ENCODE measurements around the gene PDCD10.

Gene PDCD10

GRCh38 chr3:167750272-167750971, 15.7 kb upstream of the PDCD10 start:
- no peak for DNase-seq (ENCODE audit: low read depth, low spot score)
- Histone ChIP-seq H3K4me1 (ENCODE audit: control insufficient read depth, insufficient read depth, low read length) (no peaks in the 10 kb centered on the region), H3K27me3 (ENCODE audit: control insufficient read depth, insufficient read depth, low read length) (no peaks in the 10 kb centered on the region), H3K36me3 (ENCODE audit: control insufficient read depth, insufficient read depth, low read length) (no peaks in the 10 kb centered on the region), H3K27ac (ENCODE audit: low read length) (no peak overlapping the region), H3K9me3 (ENCODE audit: control insufficient read depth, insufficient read depth, low read length) (no peaks in the 10 kb centered on the region), H3K4me3 (ENCODE audit: low read length) (no peak overlapping the region)
- WGBS (ENCODE audit: insufficient coverage, insufficient read length): 100% methylated on average over 1 of the region's 3 CpGs

DNA sequence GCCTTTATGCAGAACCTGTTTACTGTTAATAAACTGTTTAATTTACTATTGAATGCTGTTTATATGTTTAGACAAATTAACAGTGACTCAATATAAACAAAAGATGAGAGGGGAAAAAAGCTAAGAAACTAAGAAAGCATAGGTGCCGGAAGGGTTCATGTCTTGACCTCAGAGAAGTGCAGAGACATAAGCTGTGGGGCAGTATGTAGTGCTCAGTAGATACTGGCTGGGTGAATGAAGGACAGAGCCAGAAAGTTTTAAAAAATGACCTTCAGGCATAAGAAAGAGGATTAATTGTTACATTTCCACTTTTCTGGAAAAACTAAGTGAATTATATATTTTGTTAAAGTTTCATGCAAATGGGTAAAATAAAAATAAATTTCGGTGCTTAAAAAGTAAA, 15.0 kb upstream of the PDCD10 start:
- H3K36me3 ChIP-seq (ENCODE audit: control insufficient read depth, insufficient read depth, low read length): no peaks in the 10 kb centered on the region
- H3K4me1 ChIP-seq (ENCODE audit: control insufficient read depth, insufficient read depth, low read length): no peaks in the 10 kb centered on the region
- H3K27ac ChIP-seq (ENCODE audit: low read length): no peak overlapping the region
- no peak overlapping the region for H3K4me3 ChIP-seq (ENCODE audit: low read length)
- no peak for DNase-seq (ENCODE audit: low read depth, low spot score)
- no peaks in the 10 kb centered on the region for H3K9me3 ChIP-seq (ENCODE audit: control insufficient read depth, insufficient read depth, low read length)
- H3K27me3 ChIP-seq (ENCODE audit: control insufficient read depth, insufficient read depth, low read length): no peaks in the 10 kb centered on the region
- no CpG with 5 or more reads among the region's 2 CpGs for WGBS (ENCODE audit: insufficient coverage, insufficient read length)

- no peak for DNase-seq (ENCODE audit: low read depth, low spot score)
- Histone ChIP-seq H3K36me3 (ENCODE audit: control insufficient read depth, insufficient read depth, low read length) (no peaks in the 10 kb centered on the region), H3K9me3 (ENCODE audit: control insufficient read depth, insufficient read depth, low read length) (no peaks in the 10 kb centered on the region), H3K4me3 (ENCODE audit: low read length) (no peak overlapping the region), H3K27ac (ENCODE audit: low read length) (no peak overlapping the region), H3K27me3 (ENCODE audit: control insufficient read depth, insufficient read depth, low read length) (no peaks in the 10 kb centered on the region), H3K4me1 (ENCODE audit: control insufficient read depth, insufficient read depth, low read length) (no peaks in the 10 kb centered on the region)
Observed at GRCh38 chr3:167749209-167749608, 14.5 kb upstream of the PDCD10 start.

- H3K4me3 ChIP-seq (ENCODE audit: low read length): no peak overlapping the region
- DNase-seq (ENCODE audit: low read depth, low spot score): no peak
- WGBS (ENCODE audit: insufficient coverage, insufficient read length): no CpG with 5 or more reads among the region's 2 CpGs
- H3K27ac ChIP-seq (ENCODE audit: low read length): no peak overlapping the region
- no peaks in the 10 kb centered on the region for H3K36me3 ChIP-seq (ENCODE audit: control insufficient read depth, insufficient read depth, low read length)
- no peaks in the 10 kb centered on the region for H3K27me3 ChIP-seq (ENCODE audit: control insufficient read depth, insufficient read depth, low read length)
- no peaks in the 10 kb centered on the region for H3K9me3 ChIP-seq (ENCODE audit: control insufficient read depth, insufficient read depth, low read length)
- no peaks in the 10 kb centered on the region for H3K4me1 ChIP-seq (ENCODE audit: control insufficient read depth, insufficient read depth, low read length)
Observed at GRCh38 chr3:167743799-167744198, 9.1 kb upstream of the PDCD10 start.

DNA sequence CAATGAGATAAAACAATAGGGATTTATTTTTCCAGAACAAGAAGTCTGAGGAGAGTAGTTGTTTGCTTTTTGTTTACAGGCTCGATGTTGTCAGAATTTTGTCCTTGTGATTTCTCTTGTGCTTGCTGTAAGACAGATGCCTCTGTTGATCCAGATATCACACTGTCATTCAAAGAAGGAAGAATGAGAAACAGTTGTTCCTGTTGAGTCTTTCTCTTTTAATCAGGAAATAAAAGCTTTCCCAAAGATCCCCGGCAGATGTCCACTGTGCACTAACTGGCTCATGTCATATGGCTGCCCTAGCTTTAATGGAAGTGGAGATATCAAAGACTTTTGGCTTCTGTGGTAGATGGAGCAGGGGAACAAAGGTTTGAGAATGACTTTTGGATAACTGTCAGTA, 7.6 kb upstream of the PDCD10 start:
- Histone ChIP-seq H3K36me3 (ENCODE audit: control insufficient read depth, insufficient read depth, low read length) (no peaks in the 10 kb centered on the region), H3K27me3 (ENCODE audit: control insufficient read depth, insufficient read depth, low read length) (no peaks in the 10 kb centered on the region), H3K27ac (ENCODE audit: low read length) (no peak overlapping the region), H3K9me3 (ENCODE audit: control insufficient read depth, insufficient read depth, low read length) (no peaks in the 10 kb centered on the region), H3K4me3 (ENCODE audit: low read length) (no peak overlapping the region), H3K4me1 (ENCODE audit: control insufficient read depth, insufficient read depth, low read length) (no peaks in the 10 kb centered on the region)
- no CpG with 5 or more reads among the region's 2 CpGs for WGBS (ENCODE audit: insufficient coverage, insufficient read length)
- DNase-seq (ENCODE audit: low read depth, low spot score): no peak

- no peak for DNase-seq (ENCODE audit: low read depth, low spot score)
- Histone ChIP-seq H3K27ac (ENCODE audit: low read length) (no peak overlapping the region), H3K36me3 (ENCODE audit: control insufficient read depth, insufficient read depth, low read length) (no peaks in the 10 kb centered on the region), H3K4me3 (ENCODE audit: low read length) (no peak overlapping the region), H3K27me3 (ENCODE audit: control insufficient read depth, insufficient read depth, low read length) (no peaks in the 10 kb centered on the region), H3K4me1 (ENCODE audit: control insufficient read depth, insufficient read depth, low read length) (no peaks in the 10 kb centered on the region), H3K9me3 (ENCODE audit: control insufficient read depth, insufficient read depth, low read length) (no peaks in the 10 kb centered on the region)
- WGBS (ENCODE audit: insufficient coverage, insufficient read length): no CpG with 5 or more reads among the region's 2 CpGs
Observed at GRCh38 chr3:167740961-167741587, 6.4 kb upstream of the PDCD10 start.

DNA sequence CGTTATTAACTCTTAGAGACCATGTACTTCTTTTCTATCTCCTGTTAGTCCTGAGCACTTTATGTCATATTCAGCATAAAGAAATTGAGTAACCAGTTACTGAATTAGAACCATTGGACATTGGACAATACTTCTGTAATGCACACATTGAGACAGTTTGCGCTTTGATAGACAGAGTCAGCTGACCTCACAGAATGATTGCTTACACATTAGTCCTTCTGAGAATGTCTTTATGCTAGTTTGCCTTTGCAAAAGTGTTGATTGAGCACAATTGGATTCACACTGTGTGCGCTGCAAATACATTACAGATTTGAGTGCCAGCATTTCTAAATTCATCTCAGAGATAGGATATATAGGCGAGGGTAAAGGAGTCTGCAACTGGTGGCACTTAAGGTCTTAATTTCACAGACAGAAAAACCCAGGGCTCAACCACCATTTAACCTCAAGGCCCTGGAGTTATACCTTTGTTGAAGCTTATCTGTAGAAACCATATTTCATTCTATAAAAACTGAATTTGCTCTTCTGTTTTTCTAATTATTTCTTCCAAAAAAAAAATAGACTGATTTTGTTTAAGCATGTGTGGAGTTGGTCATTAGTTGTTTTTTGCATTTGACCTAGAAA, 4.6 kb upstream of the PDCD10 start:
- no peak for DNase-seq (ENCODE audit: low read depth, low spot score)
- H3K27me3 ChIP-seq (ENCODE audit: control insufficient read depth, insufficient read depth, low read length): no peaks in the 10 kb centered on the region
- no CpG with 5 or more reads among the region's 4 CpGs for WGBS (ENCODE audit: insufficient coverage, insufficient read length)
- H3K36me3 ChIP-seq (ENCODE audit: control insufficient read depth, insufficient read depth, low read length): no peaks in the 10 kb centered on the region
- H3K4me1 ChIP-seq (ENCODE audit: control insufficient read depth, insufficient read depth, low read length): no peaks in the 10 kb centered on the region
- H3K9me3 ChIP-seq (ENCODE audit: control insufficient read depth, insufficient read depth, low read length): no peaks in the 10 kb centered on the region
- no peak overlapping the region for H3K4me3 ChIP-seq (ENCODE audit: low read length)
- no peak overlapping the region for H3K27ac ChIP-seq (ENCODE audit: low read length)

GRCh38 chr3:167738037-167738436, 3.3 kb upstream of the PDCD10 start:
- no peak for DNase-seq (ENCODE audit: low read depth, low spot score)
- H3K4me1 ChIP-seq (ENCODE audit: control insufficient read depth, insufficient read depth, low read length): no peaks in the 10 kb centered on the region
- H3K4me3 ChIP-seq (ENCODE audit: low read length): no peak overlapping the region
- H3K9me3 ChIP-seq (ENCODE audit: control insufficient read depth, insufficient read depth, low read length): no peaks in the 10 kb centered on the region
- no peaks in the 10 kb centered on the region for H3K27me3 ChIP-seq (ENCODE audit: control insufficient read depth, insufficient read depth, low read length)
- no peak overlapping the region for H3K27ac ChIP-seq (ENCODE audit: low read length)
- H3K36me3 ChIP-seq (ENCODE audit: control insufficient read depth, insufficient read depth, low read length): no peaks in the 10 kb centered on the region
- WGBS (ENCODE audit: insufficient coverage, insufficient read length): no CpG with 5 or more reads among the region's 2 CpGs

GRCh38 chr3:167736997-167737396, 2.3 kb upstream of the PDCD10 start:
- Histone ChIP-seq H3K4me1 (ENCODE audit: control insufficient read depth, insufficient read depth, low read length) (no peaks in the 10 kb centered on the region), H3K9me3 (ENCODE audit: control insufficient read depth, insufficient read depth, low read length) (no peaks in the 10 kb centered on the region), H3K4me3 (ENCODE audit: low read length) (no peak overlapping the region), H3K36me3 (ENCODE audit: control insufficient read depth, insufficient read depth, low read length) (no peaks in the 10 kb centered on the region), H3K27ac (ENCODE audit: low read length) (no peak overlapping the region), H3K27me3 (ENCODE audit: control insufficient read depth, insufficient read depth, low read length) (no peaks in the 10 kb centered on the region)
- no CpG with 5 or more reads among the region's 2 CpGs for WGBS (ENCODE audit: insufficient coverage, insufficient read length)
- DNase-seq (ENCODE audit: low read depth, low spot score): no peak

DNA sequence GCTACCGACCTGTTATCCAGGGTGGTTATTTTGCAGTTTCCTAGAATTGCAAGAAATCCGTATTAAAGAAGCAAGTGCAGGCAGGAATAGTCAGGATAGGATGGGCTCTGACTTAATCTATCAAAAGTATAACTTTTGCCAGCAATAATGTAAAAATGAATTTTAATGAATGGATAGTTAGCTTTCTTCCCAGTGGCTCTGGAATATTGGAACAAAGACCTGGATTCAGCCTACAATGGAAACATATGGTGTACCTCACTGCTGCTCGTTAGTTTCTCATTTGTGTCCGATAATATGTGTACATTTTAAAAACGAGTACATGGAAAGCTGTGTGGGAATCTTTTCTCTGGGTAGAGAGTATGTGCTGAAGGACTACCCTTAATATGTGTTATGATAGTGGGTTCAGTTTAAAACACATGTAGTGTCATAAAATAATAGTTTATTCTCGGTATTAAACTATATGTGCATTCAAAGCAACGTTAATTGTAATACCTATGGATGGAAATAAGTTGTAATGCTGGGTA, 1.6 kb upstream of the PDCD10 start:
- DNase-seq (ENCODE audit: low read depth, low spot score): no peak
- Histone ChIP-seq H3K27me3 (ENCODE audit: control insufficient read depth, insufficient read depth, low read length) (no peaks in the 10 kb centered on the region), H3K27ac (ENCODE audit: low read length) (no peak overlapping the region), H3K36me3 (ENCODE audit: control insufficient read depth, insufficient read depth, low read length) (no peaks in the 10 kb centered on the region), H3K4me1 (ENCODE audit: control insufficient read depth, insufficient read depth, low read length) (no peaks in the 10 kb centered on the region), H3K9me3 (ENCODE audit: control insufficient read depth, insufficient read depth, low read length) (no peaks in the 10 kb centered on the region), H3K4me3 (ENCODE audit: low read length) (peak overlapping the region; percentile 80; the same call in 1 of the 2 replicates)
- no CpG with 5 or more reads among the region's 7 CpGs for WGBS (ENCODE audit: insufficient coverage, insufficient read length)

All from iPS DF 6.9 (cell line).